Measurements from ENCODE around the gene KANSL3.
A peak's percentile ranks its signal among the peaks of the same experiment; 100 is the strongest.

KANSL3 gene

DNA sequence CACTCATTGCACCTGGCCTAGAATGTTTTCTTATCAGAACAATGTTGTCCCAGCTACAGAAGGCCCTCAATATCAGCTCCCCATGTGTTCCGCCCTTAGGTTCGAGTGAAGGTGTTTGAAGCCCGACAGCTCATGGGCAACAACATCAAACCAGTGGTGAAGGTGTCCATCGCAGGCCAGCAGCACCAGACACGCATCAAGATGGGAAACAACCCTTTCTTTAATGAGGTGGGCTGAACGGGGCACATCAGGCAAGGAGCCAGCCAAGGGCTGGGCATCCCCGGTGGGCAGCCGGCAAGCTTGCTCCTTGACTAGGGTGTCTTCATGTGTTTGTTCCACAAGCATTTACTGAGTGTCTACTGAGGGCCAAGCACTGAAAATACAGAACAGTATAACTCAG lies 13.7 kb upstream of the KANSL3 start:
- no peak for DNase-seq

DNA sequence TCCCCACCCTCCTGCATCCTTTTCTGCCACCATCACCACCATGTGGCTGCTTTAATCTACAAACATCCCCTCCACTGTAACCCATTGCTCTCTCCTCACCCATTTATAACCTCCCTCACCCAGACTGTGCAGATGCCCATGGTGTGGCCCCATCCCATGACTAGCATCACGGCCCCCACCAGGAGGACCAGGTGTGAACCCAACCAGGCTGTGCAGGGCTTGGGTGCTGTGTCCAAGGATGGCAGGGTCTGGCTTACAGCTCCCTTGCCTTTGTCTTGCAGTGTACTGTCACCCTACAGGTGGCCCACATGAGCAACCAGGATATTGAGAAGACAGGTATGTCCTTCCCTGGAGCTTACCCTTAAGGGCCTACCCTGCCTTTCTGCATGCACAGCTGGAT lies 11.2 kb upstream of the KANSL3 start:
- no peak for DNase-seq

DNA sequence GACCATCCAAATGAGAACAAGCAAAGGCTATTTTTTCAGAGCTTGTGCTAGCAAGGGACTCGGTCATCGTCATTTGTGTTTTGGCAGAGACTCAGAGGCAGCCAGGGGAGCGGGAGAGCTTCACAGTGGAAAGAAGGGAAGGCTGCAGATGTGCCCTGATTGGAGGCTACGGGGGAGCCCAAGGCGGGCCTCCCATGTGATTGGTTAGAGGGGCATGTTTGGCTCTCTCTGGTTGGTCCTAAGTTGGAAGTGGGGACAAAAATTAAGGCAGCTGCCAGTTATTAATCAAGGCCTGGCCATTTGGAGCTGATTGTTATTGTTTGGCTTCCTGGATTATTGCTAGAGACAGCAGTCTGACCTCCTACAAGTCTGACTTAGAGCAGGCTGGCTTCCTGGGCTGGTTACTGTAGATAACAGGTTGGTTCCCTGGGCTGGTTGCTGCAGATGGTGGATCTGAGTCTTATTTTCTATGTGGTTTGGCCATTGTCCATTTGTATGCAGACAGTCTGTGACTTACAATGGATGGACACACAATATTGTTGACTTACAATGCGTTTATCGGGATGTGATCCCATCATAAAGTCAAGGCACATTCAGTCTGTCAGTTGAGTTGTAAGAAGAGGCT lies 10.3 kb upstream of the KANSL3 start:
- DNase-seq: no peak

DNA sequence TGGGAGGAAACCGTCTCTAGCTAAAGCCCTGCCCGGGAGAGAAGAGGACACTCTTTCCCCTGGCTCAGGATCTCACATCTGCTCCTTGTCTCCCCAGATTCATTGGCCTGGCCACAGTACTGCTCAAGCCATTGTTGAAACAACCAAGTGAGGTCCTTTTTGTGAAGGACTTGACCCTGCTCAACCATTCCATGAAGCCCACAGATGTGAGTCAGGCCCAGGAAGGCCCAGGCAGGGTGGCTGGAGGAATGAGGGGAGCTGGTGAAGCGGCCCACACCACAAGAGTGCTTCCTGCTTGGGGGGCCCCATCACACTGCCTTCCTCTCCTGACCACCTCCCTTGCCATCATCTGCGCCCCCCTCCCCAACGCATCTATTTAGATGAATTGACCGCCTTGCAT lies 9.6 kb upstream of the KANSL3 start:
- DNase-seq: no peak

DNA sequence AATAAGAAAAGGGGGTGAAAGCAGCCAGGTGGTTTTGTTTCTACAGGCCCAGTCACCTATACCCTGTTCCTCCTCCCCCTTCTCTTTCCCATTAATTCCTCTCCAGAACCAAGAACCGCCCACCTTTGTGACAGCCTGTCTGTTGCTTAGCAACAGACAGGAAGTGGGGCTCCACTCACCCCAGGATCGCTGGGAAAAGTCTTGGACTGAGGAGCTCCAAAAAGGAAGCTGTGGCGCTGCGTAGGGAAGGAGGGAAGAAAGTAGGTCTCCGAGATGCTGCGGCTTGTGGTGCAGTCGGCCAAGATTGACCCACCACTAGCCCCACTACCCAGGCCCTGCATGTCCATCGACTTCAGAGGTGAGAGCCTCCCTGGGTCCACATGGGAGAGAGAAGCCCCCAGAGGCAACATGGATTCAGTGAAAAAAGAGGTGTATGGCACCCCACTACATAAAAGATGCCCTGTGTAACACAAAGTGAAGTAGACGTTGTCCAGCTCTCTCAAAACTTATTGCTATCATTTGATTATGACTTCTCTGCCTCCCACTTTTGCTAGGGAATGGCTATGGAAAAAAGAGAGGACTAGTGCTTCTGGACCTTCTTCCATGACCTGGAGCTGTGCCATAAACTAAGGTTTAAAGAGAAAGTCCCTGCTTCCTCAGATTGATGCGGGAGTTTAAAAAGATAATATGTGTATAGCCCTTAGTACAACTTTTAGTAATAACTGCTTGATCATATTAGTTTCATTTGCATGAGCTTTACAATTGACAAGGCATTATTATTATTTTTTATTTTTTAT lies 4.7 kb upstream of the KANSL3 start, which contains the start of gene FER1L5:
FER1L5 (plus strand) TSS at position 201 of the 797 bp plus-strand sequence; CDS start at position 274, 73 bp downstream.
- peak; percentile 39 for DNase-seq

DNA sequence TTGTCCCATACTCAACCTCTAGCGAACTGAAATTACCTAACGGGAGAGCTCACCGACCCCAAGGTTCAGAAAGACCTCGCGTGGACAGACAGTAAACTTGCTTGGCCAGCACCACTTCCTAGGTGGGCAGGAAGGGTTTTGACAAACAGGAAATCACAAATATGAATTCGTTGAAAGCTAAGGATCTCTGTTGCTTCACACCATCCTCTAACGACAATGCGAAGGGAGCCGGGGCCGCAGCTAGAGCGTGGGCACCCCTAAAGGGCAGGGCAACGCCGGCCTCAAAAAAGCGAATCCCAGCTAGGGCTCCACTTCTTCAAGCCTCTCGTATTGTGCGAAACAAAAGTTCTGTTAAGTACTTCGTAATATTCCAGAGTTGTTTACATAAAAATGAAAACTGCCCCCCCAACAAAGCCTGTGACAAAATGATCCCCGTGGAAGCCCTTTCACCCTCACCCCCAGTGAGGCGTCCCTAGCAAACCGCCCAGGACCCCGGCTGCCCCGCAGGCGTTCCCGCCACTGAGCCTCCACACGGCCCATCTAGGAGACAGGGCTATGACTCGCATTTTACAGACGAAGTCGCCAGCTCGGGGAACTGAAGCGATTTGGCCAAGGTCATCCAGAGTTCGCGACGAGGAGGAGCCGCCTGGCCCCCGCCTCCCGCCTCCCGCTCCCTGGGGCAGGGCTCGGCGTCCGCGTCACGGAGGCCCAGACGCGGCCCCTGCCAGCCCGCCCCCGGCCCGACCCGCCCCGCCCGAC lies 548 bp downstream of the KANSL3 start:
- DNase-seq: peak; percentile 64

DNA sequence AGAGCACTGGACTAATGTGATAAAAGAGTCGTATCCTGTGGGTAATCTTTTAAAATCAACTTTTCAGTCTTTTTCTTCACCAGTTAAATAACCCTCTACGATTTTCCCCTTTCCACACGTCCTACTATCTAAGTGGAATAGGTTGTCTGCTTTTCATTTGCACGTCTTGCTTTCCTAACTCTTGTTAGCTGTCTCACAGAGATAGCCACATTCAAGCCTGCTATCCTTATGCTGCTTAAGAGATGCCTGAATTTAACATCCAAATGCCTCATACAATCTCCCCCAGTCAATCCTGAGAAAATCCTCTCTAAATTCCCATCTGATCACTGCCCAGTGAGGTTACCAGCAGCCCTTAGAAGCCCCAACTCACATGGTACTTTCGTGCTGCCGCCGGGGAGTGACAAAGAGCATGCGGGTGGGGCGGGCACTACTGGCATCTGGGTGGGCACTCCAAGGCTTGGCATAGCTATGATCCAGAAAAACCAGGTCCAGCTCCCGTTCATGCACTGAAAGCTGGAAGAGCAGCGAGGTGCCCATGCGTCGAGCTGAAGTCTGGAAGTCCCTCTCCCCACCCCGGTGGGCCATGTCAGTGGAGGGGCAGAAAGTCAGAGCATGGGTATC lies 1.5 kb downstream of the KANSL3 start:
- no peak for DNase-seq

DNA sequence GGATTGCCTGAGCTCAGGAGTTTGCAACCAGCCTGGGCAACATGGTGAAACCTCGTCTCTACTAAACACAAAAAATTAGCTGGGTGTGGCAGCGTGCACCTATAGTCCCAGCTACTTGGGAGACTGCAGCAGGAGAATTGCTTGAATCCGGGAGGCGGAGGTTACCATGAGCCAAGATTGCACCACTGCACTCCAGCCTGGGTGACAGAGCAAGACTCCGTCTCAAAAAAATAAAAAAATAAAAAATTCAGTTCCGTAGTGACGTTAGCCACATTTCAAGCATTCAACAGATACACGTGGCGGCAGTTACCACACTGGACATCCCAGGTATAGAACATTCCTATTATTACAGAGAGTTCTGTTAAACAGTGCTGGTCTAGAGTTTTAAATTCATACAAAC lies 4.5 kb downstream of the KANSL3 start:
- no peak for DNase-seq

DNA sequence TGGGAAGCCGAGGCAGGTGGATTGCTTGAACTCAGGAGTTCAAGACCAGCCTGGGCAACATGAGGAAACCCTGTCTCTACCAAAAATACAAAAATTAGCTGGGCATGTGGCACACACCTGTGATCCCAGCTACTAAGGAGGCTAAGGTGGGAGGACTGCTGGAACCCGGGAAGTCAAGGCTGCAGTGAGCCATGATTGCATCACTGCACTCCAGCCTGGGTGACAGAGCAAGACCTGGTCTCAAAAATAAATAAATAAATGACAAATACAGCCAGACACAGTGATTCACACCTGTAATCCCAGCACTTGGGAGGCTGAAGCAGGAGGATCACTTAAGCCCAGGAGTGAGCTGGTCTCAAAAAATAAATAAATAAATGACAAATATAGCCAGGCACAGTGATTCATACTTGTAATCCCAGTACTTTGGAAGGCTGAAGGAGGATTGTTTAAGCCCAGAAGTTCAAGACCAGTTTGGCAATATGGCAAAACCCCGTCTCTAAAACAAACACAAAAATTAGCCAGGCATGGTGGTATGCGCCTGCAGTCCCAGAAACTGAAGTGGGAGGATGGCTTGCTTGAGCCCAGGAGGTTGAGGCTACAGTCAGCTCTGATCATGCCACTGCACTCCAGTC lies 6.2 kb downstream of the KANSL3 start:
- peak; percentile 11 for DNase-seq

DNA sequence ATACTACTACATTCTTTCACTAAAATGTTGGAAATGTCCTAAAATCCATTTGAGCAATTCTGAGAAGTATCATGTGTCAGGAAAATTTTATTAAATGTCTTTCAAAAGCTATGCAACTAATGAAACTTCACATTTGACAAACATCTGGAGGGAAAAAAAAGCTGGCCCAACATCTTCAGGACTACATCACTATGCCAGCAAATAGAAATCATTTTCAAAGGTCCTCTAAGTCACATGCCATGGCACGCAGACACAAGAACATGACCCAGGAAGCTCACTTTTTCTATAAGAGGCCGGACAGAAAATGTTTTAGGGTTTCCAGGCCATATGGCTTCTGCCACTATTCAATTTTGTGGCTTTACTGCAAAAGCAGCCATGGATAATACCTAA lies 11.6 kb downstream of the KANSL3 start:
- DNase-seq: no peak

DNA sequence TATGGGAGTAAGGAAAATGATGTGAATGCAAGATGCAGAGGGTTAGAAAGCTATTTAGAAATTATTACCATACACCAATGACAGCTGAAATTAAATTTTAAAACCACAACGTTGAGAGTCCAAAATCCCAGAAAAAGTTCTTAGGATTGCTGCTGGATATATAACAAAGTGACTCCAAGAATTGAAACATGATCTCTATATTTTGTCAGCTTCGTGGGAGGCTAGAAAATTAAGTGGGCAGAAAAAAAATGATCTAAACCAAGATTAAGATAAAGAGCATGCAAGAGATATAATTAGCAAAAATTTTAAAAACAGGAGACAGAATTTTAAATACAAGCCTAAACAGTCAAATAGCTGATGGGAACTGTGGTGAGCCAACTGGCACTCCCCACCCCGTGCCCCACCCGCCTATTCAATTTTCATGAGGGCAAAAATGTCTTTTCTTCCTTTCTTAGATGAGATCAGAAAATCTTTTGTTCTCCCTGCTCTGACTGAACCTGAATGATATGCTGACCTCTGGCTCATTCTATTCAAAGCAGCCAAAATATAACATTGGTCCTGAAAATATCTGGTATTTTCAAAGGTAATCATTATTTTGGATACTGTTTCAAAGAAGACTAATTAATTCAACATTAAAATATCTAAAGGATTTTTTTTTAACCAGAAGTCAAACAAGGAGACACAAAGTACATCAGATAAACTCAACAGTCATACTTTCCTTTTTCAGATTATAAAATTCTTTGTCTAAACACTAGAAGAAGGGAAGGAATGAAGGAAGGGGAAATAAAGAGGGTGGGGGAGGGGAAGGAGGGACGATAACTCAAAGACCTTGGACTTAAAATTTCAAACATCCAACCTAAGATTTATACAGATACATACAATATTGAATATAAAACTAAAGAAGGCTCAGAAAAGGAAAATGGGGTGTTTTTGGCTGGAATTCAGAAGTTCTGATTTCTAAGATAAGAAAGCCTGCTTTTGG lies 12.2 kb downstream of the KANSL3 start:
- DNase-seq: peak; percentile 14

DNA sequence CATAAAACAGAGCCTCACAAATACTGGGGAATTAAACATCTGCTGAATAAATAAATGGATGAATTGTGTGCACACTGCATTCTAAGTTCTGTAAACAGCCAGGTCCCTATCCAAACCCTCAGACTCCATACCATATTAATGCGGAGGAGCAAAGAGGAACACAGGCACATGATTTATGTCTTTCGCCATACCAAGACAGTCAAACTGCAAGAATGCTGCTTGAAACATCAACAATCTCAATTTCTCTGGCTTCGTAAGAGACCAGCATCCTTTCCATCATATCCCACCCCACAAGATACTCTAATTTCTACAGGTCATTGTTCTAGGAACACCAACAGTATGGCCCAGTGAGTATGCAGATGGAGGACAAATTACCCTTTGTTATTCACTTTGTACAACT lies 15.0 kb downstream of the KANSL3 start:
- no peak for DNase-seq

DNA sequence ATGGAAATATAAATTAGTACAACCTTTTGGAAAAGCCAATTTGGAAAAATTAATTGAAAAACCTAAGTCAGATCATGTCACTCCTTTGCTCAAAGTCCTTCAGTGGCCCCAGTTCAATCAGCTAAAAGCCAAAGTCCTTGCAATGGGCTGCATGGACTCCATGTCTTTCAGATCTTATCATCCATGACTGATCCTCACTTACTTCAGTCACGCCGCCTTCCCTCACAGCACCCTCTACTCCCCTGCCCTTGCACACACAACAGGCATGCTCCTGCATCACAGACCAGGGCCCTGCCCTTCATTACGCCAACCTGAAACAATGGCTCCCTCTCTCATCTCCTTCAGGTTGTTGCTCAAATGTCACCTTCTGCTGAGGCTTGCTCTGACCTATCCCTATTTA lies 15.6 kb downstream of the KANSL3 start:
- no peak for DNase-seq

DNA sequence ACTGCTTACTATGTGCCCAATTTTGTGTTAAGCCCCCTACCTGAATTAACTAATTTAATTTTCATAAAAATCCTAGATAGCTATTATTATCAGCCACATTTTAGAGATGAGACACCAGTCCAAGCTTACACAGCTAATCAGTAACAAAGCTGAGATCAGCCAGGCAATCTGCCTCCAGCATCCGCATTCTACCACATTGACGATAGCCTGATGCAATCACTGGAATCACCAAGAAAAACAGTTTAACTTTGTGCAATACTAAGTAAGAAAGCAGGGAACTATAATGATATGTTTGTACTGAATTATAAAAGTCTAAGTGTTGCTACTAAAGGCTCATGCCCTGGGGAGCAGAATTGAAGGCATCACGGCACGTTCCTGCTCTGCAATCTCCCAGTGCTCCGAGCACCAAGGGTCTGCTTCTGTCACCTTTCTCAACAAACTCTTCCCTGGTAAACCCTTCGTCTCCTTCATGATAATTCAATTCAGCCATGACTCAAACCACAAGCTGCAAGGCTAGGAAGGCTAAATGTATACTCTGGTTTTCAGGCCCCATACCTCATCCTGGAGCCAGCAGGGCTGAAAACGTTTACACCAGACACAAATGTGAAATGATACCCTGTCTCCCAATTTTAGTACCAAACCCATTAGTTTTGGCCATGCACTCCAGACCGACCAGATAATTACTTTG lies 19.4 kb downstream of the KANSL3 start:
- DNase-seq: peak; percentile 3

DNA sequence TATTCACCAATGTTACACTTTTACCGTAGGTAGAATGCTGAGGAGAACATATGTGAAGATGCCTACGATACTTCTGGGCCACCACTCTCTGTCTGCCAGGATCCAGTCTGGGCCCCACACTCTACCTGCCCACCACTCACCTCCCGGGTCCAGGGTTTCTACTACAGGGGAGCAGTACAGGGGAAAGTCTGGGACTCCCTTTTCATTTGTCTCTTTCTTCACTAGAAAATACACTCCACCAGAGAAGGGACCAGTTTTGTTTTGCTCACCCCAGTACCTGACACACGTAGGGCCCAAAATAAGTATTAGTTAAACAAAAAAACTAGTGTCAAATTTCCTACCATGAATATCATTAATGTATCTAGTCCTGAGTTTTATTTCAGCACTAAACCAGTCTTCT lies 21.1 kb downstream of the KANSL3 start:
- DNase-seq: no peak

DNA sequence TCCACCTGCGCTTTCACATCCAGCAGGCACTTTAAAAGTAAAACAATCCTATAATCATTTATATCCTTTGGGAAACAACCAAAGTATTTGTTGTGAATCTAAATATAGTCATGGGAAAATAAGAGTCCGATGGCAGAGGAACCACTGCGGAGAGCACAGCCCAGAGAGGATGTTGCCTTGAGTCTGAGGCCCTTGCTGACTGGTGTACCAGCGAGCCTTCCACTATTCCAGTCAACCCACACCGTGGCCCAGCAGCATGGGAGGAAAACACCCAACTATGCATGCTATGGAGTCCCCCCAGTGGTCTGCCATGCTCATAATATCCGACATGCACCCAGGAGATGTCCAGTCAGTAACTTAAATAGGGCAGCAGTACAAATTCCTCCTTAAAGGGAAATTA lies 21.6 kb downstream of the KANSL3 start:
- DNase-seq: no peak

DNA sequence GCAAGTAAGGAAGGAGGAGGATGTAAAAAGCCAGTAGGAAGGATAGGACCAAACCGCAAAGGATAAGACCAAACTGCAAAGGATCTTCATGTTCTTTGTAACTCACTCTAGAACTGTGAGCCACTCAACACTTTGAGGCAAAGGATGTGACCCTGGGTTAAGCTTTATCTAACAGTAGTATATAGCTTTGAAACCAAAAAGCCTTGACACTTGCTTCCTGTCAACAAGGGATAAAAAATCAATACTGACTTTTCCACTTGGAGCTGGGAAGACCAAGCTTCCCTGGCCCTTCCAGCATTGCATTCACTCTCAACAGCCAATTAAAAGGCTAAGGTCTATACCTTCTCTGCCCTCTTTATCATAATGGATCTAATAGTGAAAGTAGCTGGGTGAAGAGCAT lies 22.0 kb downstream of the KANSL3 start:
- no peak for DNase-seq

DNA sequence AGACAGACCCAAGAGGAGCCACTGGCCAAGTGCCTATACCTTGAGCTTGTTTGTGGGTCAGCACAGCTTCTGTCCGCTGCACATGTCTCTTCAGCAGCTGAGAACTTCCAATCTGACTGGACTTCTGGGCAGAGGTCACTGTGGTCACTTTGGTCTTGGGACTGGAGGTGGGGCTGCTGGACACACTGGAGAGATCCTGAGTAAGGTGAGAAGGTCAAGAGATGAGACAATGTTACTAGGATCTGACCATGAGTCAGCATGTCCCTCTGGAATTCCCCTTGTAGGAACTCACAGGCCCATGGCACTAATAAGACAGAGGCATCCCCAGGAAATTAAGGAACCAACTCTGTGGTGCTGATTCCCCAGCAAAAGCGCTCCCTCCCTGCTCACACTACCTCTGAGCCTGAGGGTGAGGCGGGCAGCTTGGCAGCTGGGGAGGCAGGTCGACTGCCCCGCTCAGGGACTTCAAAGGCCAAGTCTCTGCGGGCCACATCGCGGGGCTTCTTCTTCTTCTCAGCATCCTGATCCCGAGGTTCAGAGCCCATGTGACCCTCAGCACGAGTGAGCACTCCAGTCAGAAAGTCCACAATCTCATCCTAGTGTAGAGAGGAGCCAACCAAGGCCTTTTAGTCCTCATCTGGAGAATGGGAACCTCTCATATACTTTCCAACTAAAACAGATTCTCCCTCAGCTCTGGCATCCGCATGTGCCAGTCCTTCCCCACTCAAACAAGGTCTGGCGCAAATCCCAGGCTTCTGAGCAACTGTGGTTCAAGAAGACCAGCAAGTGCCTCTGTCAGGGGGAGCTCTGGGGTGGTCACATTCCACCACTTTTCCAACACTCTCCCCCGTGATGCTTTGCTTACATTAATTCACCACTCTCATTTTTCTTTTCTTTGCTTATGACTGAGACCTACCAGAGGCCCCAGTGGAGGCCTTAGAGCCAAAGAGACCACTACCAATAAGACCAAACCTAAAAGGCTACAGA lies 29.4 kb downstream of the KANSL3 start:
- DNase-seq: peak; percentile 18

DNA sequence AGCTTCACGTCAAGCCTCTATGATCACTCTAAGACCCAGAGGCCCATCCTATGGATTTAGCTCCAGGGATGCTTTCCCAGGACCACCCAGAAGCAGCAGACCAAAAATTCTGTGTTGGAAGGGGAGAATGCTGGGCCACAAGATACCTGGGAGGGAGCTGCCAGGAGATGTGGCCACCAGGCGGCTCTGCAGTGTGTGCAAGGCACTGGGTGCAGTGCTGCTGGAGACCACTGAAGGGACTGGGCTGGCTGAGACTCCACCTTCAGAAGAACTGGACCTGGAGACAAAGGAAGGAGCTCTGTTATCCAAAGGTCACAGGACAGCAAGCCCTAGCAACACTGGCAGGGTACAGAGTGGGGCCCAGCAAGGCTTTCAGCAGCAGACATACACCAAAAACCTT lies 34.0 kb downstream of the KANSL3 start:
- DNase-seq: no peak

DNA sequence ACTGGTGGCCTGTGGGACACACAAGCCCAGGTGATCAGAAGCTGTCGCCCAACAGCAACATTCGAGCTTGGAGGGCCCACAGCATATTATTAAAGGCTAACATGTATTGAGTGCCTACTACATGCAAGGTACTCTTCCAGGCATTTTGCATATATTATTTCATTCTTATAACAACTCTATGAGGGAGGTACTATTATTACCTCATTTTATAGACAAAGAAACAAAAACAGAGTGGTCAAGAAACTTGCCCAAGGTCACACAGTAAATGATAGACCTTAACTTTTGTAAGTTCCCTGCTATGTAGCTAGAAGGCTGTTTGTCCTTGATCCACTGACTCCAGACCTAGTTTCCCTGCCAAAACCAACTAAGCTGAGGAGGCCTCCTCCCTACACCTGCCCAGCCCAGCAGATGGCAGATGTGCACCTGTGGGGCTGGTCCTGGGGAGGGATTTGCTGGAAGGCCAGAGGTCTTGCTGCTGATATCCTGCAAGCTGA lies 35.7 kb downstream of the KANSL3 start:
- no peak for DNase-seq
